OCI-LY1 (cell line): ENCODE measurements around the gene TCEAL4.

Experiments used
- CTCF ChIP-seq: fragments of 200-600 bp; sonication (generic), shearing (Covaris generic); IDR thresholded peaks from 2 replicates; pipeline ENCODE4 v1.5.1; 2017; ENCODE audit warnings: mild to moderate bottlenecking, antibody characterized with exemption, low read length, moderate library complexity, mixed read lengths
- EZH2 ChIP-seq: fragments of 200-600 bp; sonication (generic), shearing (Covaris generic); IDR thresholded peaks from 2 replicates; pipeline ENCODE4 v1.8.0; 2017; ENCODE audit warnings: borderline replicate concordance, mixed run types, mild to moderate bottlenecking, antibody characterized with exemption, low read length, moderate library complexity, mixed read lengths

- TF ChIP-seq CTCF (no peak), EZH2 (no peak)
These were observed 965 bp downstream of the TCEAL4 start for GRCh38 chrX:103586314-103586646.
